NCI-H69 (cell line): ENCODE measurements around the gene INPP5D.
A peak's percentile ranks its signal among the peaks of the same experiment; 100 is the strongest.
"Not testable (repeated sequence)": the region's sequence is repeated elsewhere in the genome, so short reads cannot be mapped to it uniquely, and the experiment has no call there.

Source experiments
- DNase-seq: peaks from one replicate; lab custom pipeline; 2025; lab: John Stamatoyannopoulos, UW

INPP5D gene

GRCh38 chr2:233053928-233054784, 6.0 kb upstream of the INPP5D start:
- peak; percentile 41 for DNase-seq

- no peak for DNase-seq
These were observed 4.8 kb upstream of the INPP5D start for GRCh38 chr2:233055362-233055761.

- no peak for DNase-seq
These were observed 3.1 kb upstream of the INPP5D start for GRCh38 chr2:233056961-233057605.

- DNase-seq = no peak
These were observed 1.2 kb upstream of the INPP5D start for GRCh38 chr2:233058717-233059546.

GRCh38 chr2:233059547-233059796, 670 bp upstream of the INPP5D start:
- DNase-seq = no peak

- no peak for DNase-seq
These were observed 398 bp downstream of the INPP5D start for GRCh38 chr2:233060501-233060979.

- DNase-seq = no peak
These were observed 943 bp downstream of the INPP5D start for GRCh38 chr2:233060980-233061590.

- no peak for DNase-seq
These were observed 1.7 kb downstream of the INPP5D start for GRCh38 chr2:233061591-233062450.

GRCh38 chr2:233062451-233062850, 2.3 kb downstream of the INPP5D start:
- DNase-seq = no peak

- DNase-seq = no peak
These were observed 2.8 kb downstream of the INPP5D start for GRCh38 chr2:233062946-233063268.

- DNase-seq = no peak
These were observed 3.3 kb downstream of the INPP5D start for GRCh38 chr2:233063269-233063975.

- no peak for DNase-seq
These were observed 3.9 kb downstream of the INPP5D start for GRCh38 chr2:233063976-233064411.

GRCh38 chr2:233064530-233065199, 4.5 kb downstream of the INPP5D start:
- DNase-seq = no peak

GRCh38 chr2:233065200-233065589, 5.1 kb downstream of the INPP5D start:
- DNase-seq = not testable (repeated sequence)

- no peak for DNase-seq
These were observed 5.9 kb downstream of the INPP5D start for GRCh38 chr2:233065954-233066470.

- DNase-seq = no peak
These were observed 8.7 kb downstream of the INPP5D start for GRCh38 chr2:233068762-233069418.

GRCh38 chr2:233072838-233073237, 12.7 kb downstream of the INPP5D start:
- DNase-seq = no peak

GRCh38 chr2:233074106-233074505, 14.0 kb downstream of the INPP5D start:
- DNase-seq = no peak
